Activated T-helper 1 cell treated with anti-CD3 and anti-CD28 coated beads, Interleukin-2, amount 50 U/mL, for 16 hours (primary cell): Measurements from ENCODE around the gene UTP15.

Experiments used
- DNase-seq, 2 donors: peaks; one replicate each; pipeline ENCODE4 v3.0.0-alpha.2; 2020; ENCODE audit warnings: low read depth in 1 of 2, low spot score in 1 of 2

Gene UTP15

DNA sequence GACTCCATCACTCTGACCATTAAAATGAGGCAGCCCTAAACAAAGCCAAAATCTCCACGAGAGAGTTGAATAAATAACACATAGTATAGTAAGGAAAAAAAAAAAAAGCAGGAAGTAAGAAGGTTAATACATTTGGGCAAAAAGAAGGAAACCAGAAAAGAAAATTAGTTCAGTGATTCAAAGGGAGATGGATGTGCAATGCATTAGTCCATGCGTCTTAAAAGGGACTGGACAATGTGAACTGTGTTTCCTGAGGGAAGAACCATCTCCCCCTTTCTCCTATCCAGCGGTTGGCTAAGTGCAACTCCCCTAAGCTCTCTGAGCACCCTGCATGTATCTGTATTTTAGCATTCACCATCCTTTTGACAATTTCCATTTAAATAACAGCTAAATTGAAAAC lies 1.5 kb upstream of the UTP15 start:
- no peak for DNase-seq

- DNase-seq, result no peak
These were observed 868 bp upstream of the UTP15 start for GRCh38 chr5:73564675-73565074.

- DNase-seq, result no peak
These were observed 515 bp downstream of the UTP15 start for GRCh38 chr5:73565969-73566547.

DNA sequence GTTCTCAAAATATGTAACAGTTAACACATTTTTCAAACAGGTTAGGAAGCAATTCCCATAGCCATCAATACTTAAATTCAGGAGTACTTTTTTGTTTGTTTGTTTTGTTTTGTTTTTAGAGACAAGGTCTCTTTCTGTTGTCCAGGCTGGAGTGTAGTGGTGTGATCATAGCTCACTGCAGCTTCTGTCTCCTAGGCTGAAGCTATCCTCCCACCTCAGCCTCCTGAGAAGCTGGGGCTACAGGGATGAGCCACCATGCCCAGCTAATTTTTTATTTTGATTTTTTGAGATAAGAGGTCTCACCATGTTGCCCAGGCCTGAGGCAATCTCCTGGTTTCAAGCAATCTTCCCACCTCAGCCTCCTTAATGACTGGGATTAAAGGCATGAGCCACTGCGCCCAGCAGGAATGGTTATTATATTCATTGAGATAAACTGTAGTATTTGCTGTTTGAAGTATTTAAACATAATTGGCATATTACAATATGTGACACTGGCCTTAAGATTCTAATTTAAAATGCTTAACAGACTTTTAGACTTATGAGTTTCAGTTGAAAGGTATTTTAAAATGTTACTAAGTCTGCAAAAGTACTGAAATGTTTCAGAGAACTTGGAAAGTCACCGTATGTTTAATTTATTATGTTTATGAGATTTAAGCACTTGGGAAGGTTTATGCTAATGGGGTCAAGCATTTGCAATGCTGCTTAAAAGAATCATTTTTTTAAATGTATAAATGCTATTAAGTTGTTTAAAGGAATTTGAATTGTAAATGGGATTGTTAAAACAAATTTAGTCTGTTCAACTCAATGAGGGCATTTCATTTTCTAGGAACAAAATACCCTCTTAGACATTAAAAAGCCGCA lies 17.0 kb downstream of the UTP15 start:
- no peak for DNase-seq

GRCh38 chr5:73587923-73588322 lies 22.4 kb downstream of the UTP15 start:
- DNase-seq, result no peak

DNA sequence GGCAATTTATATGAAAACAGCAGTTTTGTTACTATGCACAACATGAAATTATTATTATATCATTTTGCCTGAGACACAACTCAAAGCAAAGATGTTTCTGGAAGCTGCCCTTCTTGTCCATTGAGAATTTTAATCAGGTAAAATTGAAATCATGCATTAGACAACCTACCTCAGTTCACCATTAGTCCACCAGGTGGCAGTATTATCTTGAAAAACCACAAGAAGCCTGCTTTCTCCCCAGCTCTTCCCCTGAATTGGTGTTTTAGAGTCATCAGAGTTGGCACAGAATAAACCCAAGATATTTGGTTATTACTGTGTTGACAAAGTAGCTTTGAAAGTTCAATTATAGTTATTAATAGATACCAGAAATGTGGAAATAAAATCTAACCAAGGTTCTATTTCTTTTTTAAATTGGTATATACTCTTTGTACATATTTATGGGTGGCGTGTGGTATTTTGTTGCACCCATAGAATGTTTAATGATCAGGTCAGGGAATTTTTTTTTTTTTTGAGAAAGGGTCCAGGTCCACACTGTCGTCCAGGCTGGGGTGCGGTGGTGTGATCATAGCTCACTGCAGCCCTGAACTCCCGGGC lies 25.7 kb downstream of the UTP15 start:
- DNase-seq, result peak in 1 of 2 donors; percentile 2

DNA sequence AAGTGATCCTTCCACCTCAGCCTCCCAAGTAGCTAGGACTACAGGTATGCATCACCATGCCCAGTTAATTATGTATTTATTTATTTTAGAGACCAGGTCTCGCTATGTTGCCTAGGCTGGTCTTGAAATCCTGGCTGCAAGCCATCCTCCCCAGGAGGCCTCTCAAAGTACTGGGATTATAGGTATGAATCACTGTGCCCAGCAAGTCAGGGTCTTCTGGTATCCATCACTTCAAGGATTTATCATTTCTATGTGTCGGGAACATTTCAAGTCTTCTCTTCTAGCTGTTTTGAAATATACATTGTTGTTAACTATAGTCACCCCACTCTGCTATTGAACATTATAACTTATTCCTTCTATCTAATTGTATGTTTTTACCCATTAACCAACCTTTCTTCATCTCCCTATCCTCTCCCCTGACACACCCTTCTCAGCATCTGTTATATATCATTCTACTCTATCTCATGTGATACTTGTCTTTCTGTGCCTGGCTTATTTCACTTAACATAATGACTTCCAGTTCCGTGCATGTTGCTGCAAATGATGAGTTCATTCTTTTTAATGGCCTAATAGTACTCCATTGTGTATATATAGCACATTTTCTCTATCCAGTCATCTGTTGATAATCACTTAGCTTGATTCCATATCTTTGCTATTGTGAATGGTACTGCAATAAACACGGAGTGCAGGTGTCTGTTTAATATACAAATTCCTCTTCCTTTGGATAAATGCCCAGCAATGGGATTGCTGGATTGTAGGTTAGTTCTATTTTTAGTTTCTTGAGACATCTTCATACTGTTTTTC lies 26.4 kb downstream of the UTP15 start:
- no peak for DNase-seq

GRCh38 chr5:73592551-73592950 lies 27.0 kb downstream of the UTP15 start:
- no peak for DNase-seq

DNA sequence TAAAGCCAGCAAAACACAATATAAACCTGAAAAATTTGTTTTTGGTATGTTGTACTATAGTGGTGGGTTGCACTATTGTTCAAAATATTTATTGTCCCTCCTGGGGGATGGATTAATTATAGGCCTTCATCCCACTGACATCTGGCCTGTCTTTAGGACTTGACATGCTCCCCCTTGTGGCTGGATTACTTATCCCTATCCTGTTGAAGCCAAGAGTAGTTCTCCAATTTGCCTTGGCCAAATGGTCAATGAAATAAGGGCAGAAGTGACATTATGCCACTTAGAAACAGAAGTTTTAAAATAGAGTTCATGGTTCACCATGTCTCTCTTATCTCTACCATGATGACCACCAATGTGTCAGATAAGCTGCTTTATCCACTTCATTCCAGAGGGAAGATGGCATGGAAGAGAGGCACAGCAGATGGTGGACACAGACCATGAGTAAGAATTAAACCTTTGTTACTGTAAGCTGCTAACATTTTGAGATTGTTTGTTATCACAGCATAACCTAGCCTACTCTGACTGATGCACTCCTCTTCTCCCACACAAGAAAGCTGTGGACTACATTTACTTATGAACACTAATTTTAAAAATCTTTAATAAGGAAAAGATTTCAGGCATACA lies 31.3 kb downstream of the UTP15 start:
- no peak for DNase-seq

- no peak for DNase-seq
These were observed 33.8 kb downstream of the UTP15 start for GRCh38 chr5:73599380-73599779.

DNA sequence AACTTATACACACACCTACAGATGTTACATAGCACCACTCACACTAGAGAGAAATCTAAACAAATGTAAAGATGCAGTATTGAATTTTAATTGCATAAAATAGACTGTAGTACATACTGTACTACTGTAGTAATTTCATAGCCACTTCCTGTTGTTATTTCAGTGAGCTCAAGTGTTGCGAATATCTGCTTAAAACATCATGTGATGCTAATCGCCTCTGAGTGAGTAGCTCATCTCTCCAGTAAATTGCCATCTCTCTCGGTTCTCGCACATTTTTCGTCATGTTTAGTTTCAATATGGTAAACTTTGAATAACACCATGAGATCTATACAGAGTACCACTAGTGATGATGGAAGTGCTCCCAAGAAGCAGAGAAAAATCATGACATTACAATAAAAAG lies 38.5 kb downstream of the UTP15 start:
- DNase-seq, result no peak

GRCh38 chr5:73605223-73606087 lies 39.9 kb downstream of the UTP15 start:
- no peak for DNase-seq

GRCh38 chr5:73606206-73606753 lies 40.7 kb downstream of the UTP15 start:
- DNase-seq, result no peak

DNA sequence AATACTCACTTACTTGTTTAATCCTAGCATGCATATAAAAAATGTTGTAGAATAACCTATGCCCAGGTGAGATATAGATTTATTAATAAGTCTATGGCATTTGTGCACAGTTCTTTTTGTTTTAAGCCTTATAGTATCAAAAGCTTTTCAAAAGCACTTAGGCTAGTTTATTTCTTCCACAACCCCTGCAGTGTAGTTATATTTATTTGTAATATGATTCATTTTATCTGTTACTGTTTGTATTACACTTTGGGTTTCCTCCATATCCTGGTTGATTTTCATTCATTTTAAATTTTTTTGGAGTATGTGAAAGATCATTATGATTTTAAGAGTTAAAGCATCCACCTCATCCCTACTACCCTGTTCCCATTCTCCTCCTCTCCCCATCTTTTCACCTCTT lies 41.7 kb downstream of the UTP15 start:
- no peak for DNase-seq

GRCh38 chr5:73612799-73613198 lies 47.3 kb downstream of the UTP15 start:
- DNase-seq, result no peak

GRCh38 chr5:73615085-73615484 lies 49.5 kb downstream of the UTP15 start:
- DNase-seq, result no peak

DNA sequence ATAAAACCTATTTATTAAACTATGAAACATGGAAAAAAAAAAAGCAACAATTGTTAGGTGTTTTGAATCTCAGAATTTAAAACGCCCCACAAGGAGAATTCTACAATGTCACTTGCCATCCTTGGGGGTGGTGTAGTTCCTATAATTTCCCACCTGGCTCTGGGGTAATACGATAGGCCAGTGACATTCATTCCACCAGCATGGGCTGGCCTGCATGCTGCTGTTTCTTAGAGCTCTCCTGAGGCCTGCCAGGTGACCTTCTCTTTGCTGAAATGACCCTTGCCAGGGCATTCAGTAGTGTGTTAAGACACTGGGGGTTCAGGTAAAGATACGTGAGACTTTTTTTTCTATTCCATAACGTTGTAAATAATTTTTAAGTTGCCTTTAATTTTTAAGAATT lies 50.4 kb downstream of the UTP15 start:
- DNase-seq, result no peak

DNA sequence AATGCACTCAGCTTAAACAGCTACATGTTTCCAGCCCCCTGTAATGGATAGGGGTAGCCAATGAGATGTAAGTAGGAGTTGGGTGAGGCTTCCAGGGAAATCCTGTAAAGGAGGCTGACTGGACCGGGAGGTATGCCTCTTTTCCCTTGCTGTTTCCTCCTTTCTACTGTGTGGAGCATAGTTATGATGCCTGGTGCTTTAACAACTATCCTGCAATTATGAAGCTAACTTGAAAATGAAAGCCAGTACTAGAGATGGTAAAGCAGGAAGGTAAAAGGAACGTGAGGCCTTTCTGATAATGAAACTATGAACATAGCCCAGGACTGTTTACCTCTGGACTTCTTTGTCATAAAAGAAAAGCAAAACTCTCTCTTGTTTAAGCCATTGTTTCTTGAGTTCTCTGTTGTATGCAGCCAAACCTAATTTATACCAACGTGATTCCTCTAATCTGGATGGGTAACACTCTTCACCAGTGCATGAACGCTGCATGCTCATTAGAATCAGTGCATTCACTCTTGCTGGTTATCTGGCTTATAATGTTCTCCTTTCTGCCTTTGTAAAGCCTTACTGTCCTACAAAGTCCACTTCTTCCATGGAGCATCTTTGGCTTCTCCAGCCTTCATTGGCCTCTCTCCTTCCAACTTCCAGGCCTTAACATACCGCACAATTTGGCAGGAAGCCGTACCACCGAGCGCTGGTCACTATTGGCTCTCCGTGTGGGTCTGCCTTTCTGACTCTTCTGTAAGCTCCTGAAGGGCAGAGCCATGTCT lies 52.2 kb downstream of the UTP15 start:
- DNase-seq, result no peak
